ENCODE results near the gene LMBRD2.

GRCh38 chr5:36059571-36060419 is 91.9 kb downstream of the LMBRD2 start:
- TF ChIP-seq POLR2AphosphoS5 (IDR thresholded peaks at IDR 0.05), result no peak
- TF ChIP-seq CTCF (IDR thresholded peaks at IDR 0.05), result no peak
- TF ChIP-seq POLR2A (IDR thresholded peaks at IDR 0.05), result no peak
- TF ChIP-seq EP300 (IDR thresholded peaks at IDR 0.05), result no peak

All from gastroesophageal sphincter (tissue), 3 donors.